Measurements from ENCODE around the gene PLBD2.

The PLBD2 gene

GRCh38 chr12:113374823-113375428 lies 16.5 kb downstream of the PLBD2 start:
- TF ChIP-seq EZH2phosphoT487 (IDR thresholded peaks at IDR 0.05; ENCODE audit: borderline replicate concordance) (no peak), CTCF (conservative IDR thresholded peaks at IDR 0.05; ENCODE audit: low read length) (no peak)
- Histone ChIP-seq H3K36me3 (ENCODE audit: insufficient read depth, low read length) (no peaks in the 10 kb centered on the region), H3K9me2 (replicated peaks; ENCODE audit: low read depth, low read length) (no peaks in the 10 kb centered on the region), H4K20me1 (ENCODE audit: insufficient read depth, low read length, poor library complexity, severe bottlenecking) (no peaks in the 10 kb centered on the region), H3K9me3 (ENCODE audit: insufficient read depth, low read depth, low read length) (no peaks in the 10 kb centered on the region), H3K4me3 (ENCODE audit: low read length, poor library complexity, severe bottlenecking) (no peak overlapping the region), H3K79me2 (ENCODE audit: insufficient read depth, low read length) (no peaks in the 10 kb centered on the region), H3K4me2 (ENCODE audit: low read depth, low read length, poor library complexity, severe bottlenecking) (no peak overlapping the region), H3K9ac (ENCODE audit: low read depth, low read length, poor library complexity, severe bottlenecking) (no peak overlapping the region), H3F3A (ENCODE audit: low read depth) (no peaks in the 10 kb centered on the region), H3K4me1 (ENCODE audit: insufficient read depth, low read length, poor library complexity, severe bottlenecking) (no peaks in the 10 kb centered on the region), H3K27me3 (ENCODE audit: insufficient read depth, low read length, poor library complexity, severe bottlenecking) (no peaks in the 10 kb centered on the region), H2AFZ (ENCODE audit: low read length) (no peak overlapping the region)

DNA sequence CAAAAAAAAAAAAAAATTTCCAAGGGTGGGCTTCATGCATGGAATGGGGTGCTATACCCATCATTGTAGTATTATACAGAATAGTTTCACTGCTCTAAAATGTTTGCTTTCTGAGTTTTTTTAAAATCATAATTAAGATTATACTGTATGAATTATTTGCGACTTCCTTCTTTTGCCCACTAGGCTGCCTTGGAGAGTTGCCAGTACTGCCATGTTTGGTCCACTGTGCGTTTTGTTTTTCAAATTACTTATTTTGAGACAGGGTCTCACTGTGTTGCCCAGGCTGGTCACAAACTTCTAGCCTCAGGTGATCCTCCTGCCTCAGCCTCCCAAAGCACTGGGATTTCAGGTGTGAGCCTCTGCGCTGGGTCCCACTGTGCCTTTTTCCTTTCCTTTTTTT lies 19.9 kb downstream of the PLBD2 start:
- TF ChIP-seq EZH2phosphoT487 (IDR thresholded peaks at IDR 0.05; ENCODE audit: borderline replicate concordance) (no peak), CTCF (conservative IDR thresholded peaks at IDR 0.05; ENCODE audit: low read length) (no peak)

DNA sequence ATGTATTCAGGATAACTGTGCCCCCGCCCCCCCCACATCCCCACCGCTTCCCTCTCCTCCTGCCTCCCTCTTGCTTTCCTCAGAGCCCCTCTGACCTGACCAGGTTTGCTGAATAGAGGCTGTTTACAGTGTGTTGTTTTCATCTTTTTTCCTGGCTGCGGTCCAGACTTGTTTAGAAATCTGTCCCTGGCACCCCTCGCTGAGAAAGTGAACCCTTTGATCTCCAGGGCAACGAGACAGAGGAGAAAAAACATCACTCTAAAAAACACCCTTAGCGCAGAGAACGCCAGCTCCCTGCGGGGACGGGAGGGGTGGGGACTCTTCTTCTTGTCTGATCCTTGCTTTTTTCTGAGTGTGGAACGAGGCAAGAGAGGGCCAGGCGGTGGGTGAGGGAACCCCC lies 22.8 kb downstream of the PLBD2 start:
- Histone ChIP-seq H3K4me1 (ENCODE audit: insufficient read depth, low read length, poor library complexity, severe bottlenecking) (no peaks in the 10 kb centered on the region), H3K79me2 (ENCODE audit: insufficient read depth, low read length) (no peaks in the 10 kb centered on the region), H2AFZ (ENCODE audit: low read length) (no peak overlapping the region), H4K20me1 (ENCODE audit: insufficient read depth, low read length, poor library complexity, severe bottlenecking) (no peaks in the 10 kb centered on the region), H3K4me2 (ENCODE audit: low read depth, low read length, poor library complexity, severe bottlenecking) (no peak overlapping the region), H3K9me2 (replicated peaks; ENCODE audit: low read depth, low read length) (no peaks in the 10 kb centered on the region), H3K4me3 (ENCODE audit: low read length, poor library complexity, severe bottlenecking) (no peak overlapping the region), H3K36me3 (ENCODE audit: insufficient read depth, low read length) (no peaks in the 10 kb centered on the region), H3K27me3 (ENCODE audit: insufficient read depth, low read length, poor library complexity, severe bottlenecking) (no peaks in the 10 kb centered on the region), H3F3A (ENCODE audit: low read depth) (no peaks in the 10 kb centered on the region), H3K9me3 (ENCODE audit: insufficient read depth, low read depth, low read length) (no peaks in the 10 kb centered on the region), H3K9ac (ENCODE audit: low read depth, low read length, poor library complexity, severe bottlenecking) (no peak overlapping the region)
- TF ChIP-seq CTCF (conservative IDR thresholded peaks at IDR 0.05; ENCODE audit: low read length) (no peak), EZH2phosphoT487 (IDR thresholded peaks at IDR 0.05; ENCODE audit: borderline replicate concordance) (no peak)

More for the DNA sequence above, 19.9 kb downstream of the PLBD2 start:
- Histone ChIP-seq H4K20me1 (ENCODE audit: insufficient read depth, low read length, poor library complexity, severe bottlenecking) (no peaks in the 10 kb centered on the region), H3K9me3 (ENCODE audit: insufficient read depth, low read depth, low read length) (no peaks in the 10 kb centered on the region), H3K4me3 (ENCODE audit: low read length, poor library complexity, severe bottlenecking) (no peak overlapping the region), H3K27me3 (ENCODE audit: insufficient read depth, low read length, poor library complexity, severe bottlenecking) (no peaks in the 10 kb centered on the region), H3K9ac (ENCODE audit: low read depth, low read length, poor library complexity, severe bottlenecking) (no peak overlapping the region), H3K4me2 (ENCODE audit: low read depth, low read length, poor library complexity, severe bottlenecking) (no peak overlapping the region), H3F3A (ENCODE audit: low read depth) (no peaks in the 10 kb centered on the region), H3K79me2 (ENCODE audit: insufficient read depth, low read length) (no peaks in the 10 kb centered on the region), H3K4me1 (ENCODE audit: insufficient read depth, low read length, poor library complexity, severe bottlenecking) (no peaks in the 10 kb centered on the region), H3K9me2 (replicated peaks; ENCODE audit: low read depth, low read length) (no peaks in the 10 kb centered on the region), H3K36me3 (ENCODE audit: insufficient read depth, low read length) (no peaks in the 10 kb centered on the region), H2AFZ (ENCODE audit: low read length) (no peak overlapping the region)

Data from Loucy (cell line).